HepG2 (cell line): ENCODE results near the gene AP1AR. TPM values are rescaled to one million over a fixed set of nuclear protein-coding genes. Genes with fewer than 3 reads are reported as not detected.

ENCODE experiments used
- ATAC-seq: fragments of 200-7000 bp; cut with Tn5 transposase; 3 replicates; pipeline ENCODE4 v1.9.1; 2020; ENCODE audit warnings: mild to moderate bottlenecking, moderate library complexity
- BruUV-seq: library from RNA; stranded (reverse); fragments of 400-500 nt; replicated peaks from 2 replicates; lab custom pipeline; 2021; lab: Mats Ljungman, UMichigan
- CTCF ChIA-PET: fragments of 300-600 bp; formaldehyde crosslinking; extraction: SDS; loops from one replicate; lab custom pipeline; 2021; ENCODE audit warnings: low total read pairs, inconsistent platforms, low intra/inter-chr PET ratio; lab: Yijun Ruan, JAX
- POLR2A ChIA-PET: fragments of 350-600 bp; sonication (Branson Sonifier 250); formaldehyde crosslinking; loops from one replicate; lab custom pipeline; 2020; ENCODE audit warnings: antibody characterized with exemption, inconsistent platforms; lab: Yijun Ruan, JAX
- DNase-seq: peaks from one replicate; pipeline ENCODE4 v3.0.0-alpha.2; 2015; ENCODE audit warnings: low spot score
- FAIRE-seq: peaks from 3 replicates; lab custom pipeline; 2011; peaks lifted over from hg19 to GRCh38; lab: Jason Lieb, UNC
- H2AFZ ChIP-seq: one replicate; pipeline ENCODE4 v1.6.1; 2011; ENCODE audit warnings: low read length, inconsistent platforms
- H3K27ac ChIP-seq: fragments of 300-600 bp; 3 replicates; pipeline ENCODE4 v1.8.0; 2011; ENCODE audit warnings: mixed run types, mild to moderate bottlenecking, mixed read lengths, low read length, inconsistent platforms; ENCODE audit not compliant: insufficient read depth; ENCODE audit errors: extremely low read length
- H3K27me3 ChIP-seq, 2 experiments: fragments of 200-600 bp in 1 of 2; 2 replicates in 1 of 2; 3 replicates in 1 of 2; pipeline versions ENCODE4 v1.6.0 to v1.8.0; 2011; ENCODE audit warnings: low read length in 2 of 2, mild to moderate bottlenecking in 2 of 2, moderate library complexity in 2 of 2, inconsistent platforms in 1 of 2; ENCODE audit not compliant: insufficient read depth in 2 of 2, control insufficient read depth in 1 of 2
- H3K36me3 ChIP-seq, 2 experiments: fragments of 200-600 bp in 1 of 2; replicated peaks in 1 of 2; 2 replicates in 1 of 2; 3 replicates in 1 of 2; pipeline versions ENCODE4 v1.5.1 to v1.8.0; 2011; ENCODE audit warnings: low read length in 2 of 2, inconsistent platforms in 1 of 2; ENCODE audit not compliant: insufficient read depth in 2 of 2, control insufficient read depth in 1 of 2
- H3K4me1 ChIP-seq: 2 replicates; pipeline ENCODE4 v1.5.1; 2012; ENCODE audit warnings: low read length, inconsistent platforms; ENCODE audit not compliant: insufficient read depth
- H3K4me2 ChIP-seq: 2 replicates; pipeline ENCODE4 v1.6.0; 2011; ENCODE audit warnings: low read depth, low read length, inconsistent platforms
- H3K4me3 ChIP-seq, 3 experiments: fragments of 200-600 bp in 1 of 3; sonication (generic), shearing (Covaris generic) in 1 of 3; replicated peaks in 1 of 3; 2 replicates each; pipeline ENCODE4 v1.5.1; 2011 to 2016; ENCODE audit warnings: low read length in 3 of 3, inconsistent platforms in 2 of 3, low read depth in 2 of 3, mild to moderate bottlenecking in 2 of 3, control low read depth in 1 of 3, mixed read lengths in 1 of 3; ENCODE audit not compliant: insufficient read depth in 1 of 3
- H3K79me2 ChIP-seq: one replicate; pipeline ENCODE4 v1.6.1; 2011; ENCODE audit warnings: low read length, inconsistent platforms; ENCODE audit not compliant: insufficient read depth
- H3K9ac ChIP-seq: 2 replicates; pipeline ENCODE4 v1.6.0; 2011; ENCODE audit warnings: mild to moderate bottlenecking, low read depth, low read length, inconsistent platforms; ENCODE audit not compliant: insufficient read depth
- H3K9me3 ChIP-seq: 2 replicates; pipeline ENCODE4 v1.5.1; 2012; ENCODE audit warnings: mild to moderate bottlenecking, low read length
- H4K20me1 ChIP-seq: 2 replicates; pipeline ENCODE4 v1.6.0; 2011; ENCODE audit warnings: inconsistent platforms, mild to moderate bottlenecking, low read length, moderate library complexity; ENCODE audit not compliant: insufficient read depth
- GZF1 ChIP-seq: sonication (generic); formaldehyde crosslinking; IDR thresholded peaks from 2 replicates; pipeline ENCODE4 v1.5.1; 2020; ENCODE audit warnings: mild to moderate bottlenecking, missing genetic modification reagents
- HNF4A ChIP-seq: sonication (generic); formaldehyde crosslinking; IDR thresholded peaks from 2 replicates; pipeline ENCODE4 v1.4.0; 2020; ENCODE audit warnings: missing genetic modification reagents
- JUNB ChIP-seq: sonication (generic); formaldehyde crosslinking; IDR thresholded peaks from 2 replicates; pipeline ENCODE4 v1.8.0; 2022; ENCODE audit warnings: missing genetic modification reagents, mild to moderate bottlenecking, borderline replicate concordance
- MBNL3 ChIP-seq: fragments of 250-450 bp; sonication (Bioruptor Pico); conservative IDR thresholded peaks from 2 replicates; pipeline ENCODE4 v1.8.0; 2022; ENCODE audit warnings: mild to moderate bottlenecking, inconsistent platforms
- MLLT10 ChIP-seq: sonication (generic); formaldehyde crosslinking; IDR thresholded peaks from 2 replicates; pipeline ENCODE4 v1.4.0; 2020; ENCODE audit warnings: missing genetic modification reagents
- NFE2 ChIP-seq: sonication (generic); formaldehyde crosslinking; IDR thresholded peaks from 2 replicates; pipeline ENCODE4 v1.4.0; 2020; ENCODE audit warnings: missing genetic modification reagents
- PAF1 ChIP-seq: IDR thresholded peaks from 2 replicates; pipeline ENCODE4 v1.6.1; 2016; ENCODE audit warnings: missing genetic modification reagents, missing compliant biosample characterization
- SNRNP70 ChIP-seq: fragments of 200-400 bp; formaldehyde crosslinking; IDR thresholded peaks from 2 replicates; pipeline ENCODE4 v1.6.1; 2017; ENCODE audit warnings: mild to moderate bottlenecking, low read depth, low read length, moderate library complexity
- XBP1 ChIP-seq: sonication (generic); formaldehyde crosslinking; IDR thresholded peaks from 2 replicates; pipeline ENCODE4 v1.5.0; 2020; ENCODE audit warnings: missing genetic modification reagents
- ZFP82 ChIP-seq: sonication (generic); formaldehyde crosslinking; IDR thresholded peaks from 2 replicates; pipeline ENCODE4 v1.5.1; 2020; ENCODE audit warnings: mild to moderate bottlenecking, missing genetic modification reagents, borderline replicate concordance
- ZNF674 ChIP-seq: sonication (generic); formaldehyde crosslinking; IDR thresholded peaks from 2 replicates; pipeline ENCODE4 v1.5.0; 2020; ENCODE audit warnings: low read depth, mild to moderate bottlenecking, missing genetic modification reagents
- ZNF83 ChIP-seq: sonication (generic); formaldehyde crosslinking; IDR thresholded peaks from 2 replicates; pipeline ENCODE4 v1.4.0; 2020; ENCODE audit warnings: missing genetic modification reagents, mild to moderate bottlenecking, borderline replicate concordance
- WGBS: methylation state at CpG from one replicate; pipeline ENCODE4 v1.1.6; 2017; ENCODE audit warnings: low lambda C conversion rate; 5-methylcytosine and 5-hydroxymethylcytosine counted together
- in situ Hi-C: cut with HindIII; loops from 2 replicates; pipeline ENCODE4 v1.10.0; 2017; ENCODE audit warnings: low pct_unique_long_range_greater_than_20kb; ENCODE audit not compliant: extremely low pct_ligation_motif_present
- intact Hi-C: fragments of 100-400 bp; cut with micrococcal nuclease; formaldehyde crosslinking; loops from one replicate; pipeline ENCODE4 v1.10.0; 2022; ENCODE audit not compliant: unreplicated experiment
- polyA plus RNA-seq, 8 experiments: library from polyadenylated mRNA; depleted of rRNA in 3 of 8; stranded (reverse) in 7 of 8; unstranded in 1 of 8; fragments of >200 nt; fragmentation: Illumina TruSeq in 4 of 8; extraction: Trizol in 4 of 8; gene quantifications; 2 replicates each; pipeline versions ENCODE4 v1.2.1 to v1.2.3, GENCODE V29; 2011 to 2016; ENCODE audit warnings: low read depth in 4 of 8, missing spikeins in 1 of 8, mixed read lengths in 1 of 8; ENCODE audit not compliant: insufficient read depth in 1 of 8
- total RNA-seq, 5 experiments: library from RNA; depleted of rRNA; stranded (reverse); fragments of >200 nt; fragmentation: Illumina TruSeq; extraction: Trizol; gene quantifications; 2 replicates each; pipeline ENCODE4 v1.2.3, GENCODE V29; 2016; ENCODE audit warnings: low read depth in 1 of 5
- TF ChIP-seq, protein P1 (sequence below): sonication (generic); formaldehyde crosslinking; IDR thresholded peaks from 2 replicates; pipeline ENCODE4 v1.5.0; 2020; ENCODE audit warnings: mild to moderate bottlenecking, missing genetic modification reagents
- TF ChIP-seq, protein P2 (sequence below): sonication (generic); formaldehyde crosslinking; IDR thresholded peaks from 2 replicates; pipeline ENCODE4 v1.4.0; 2020; ENCODE audit warnings: missing genetic modification reagents, borderline replicate concordance
- TF ChIP-seq, protein P3 (sequence below): fragments of 450-650 bp; IDR thresholded peaks from 2 replicates; pipeline ENCODE4 v1.6.1; 2016

AP1AR gene
- total and polyA plus RNA-seq, 2 of the 13 experiments (the other 11 are each of a cell fraction or from before 2014, with no cell fraction given), result 24.9 to 39.9 TPM

DNA sequence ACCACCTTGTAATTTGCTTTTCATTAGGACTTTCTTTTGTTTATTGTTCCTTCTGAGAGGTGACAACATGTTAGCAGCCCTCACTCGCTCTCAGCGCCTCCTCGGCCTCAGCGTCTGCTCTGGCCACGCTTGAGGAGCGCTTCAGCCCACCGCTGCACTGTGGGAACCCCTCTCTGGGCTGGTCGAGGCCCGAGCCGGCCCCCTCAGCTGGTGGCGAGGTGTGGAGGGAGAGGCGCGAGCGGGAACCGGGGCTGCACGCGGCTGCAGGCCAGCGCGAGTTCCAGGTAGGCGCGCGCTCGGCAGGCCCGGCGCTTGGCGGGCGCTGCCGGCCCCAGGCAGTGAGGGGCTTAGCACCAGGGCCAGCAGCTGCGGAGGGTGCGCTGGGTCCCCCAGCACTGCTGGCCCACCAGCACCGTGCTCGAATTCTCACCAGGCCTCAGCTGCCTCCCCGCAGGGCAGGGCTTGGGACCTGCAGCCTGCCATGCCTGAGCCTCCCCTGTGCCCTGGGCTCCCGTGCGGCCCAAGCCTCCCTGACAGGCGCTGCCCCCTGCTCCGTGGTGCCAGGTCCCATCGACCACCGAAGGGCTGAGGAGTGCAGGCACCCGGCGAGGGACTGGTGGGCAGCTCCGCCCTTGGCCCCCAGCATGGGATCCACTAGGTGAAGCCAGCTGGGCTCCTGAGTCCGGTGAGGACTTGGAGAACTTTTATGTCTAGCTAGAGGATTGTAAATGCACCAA, 9.2 kb upstream of the AP1AR start:
- no peak for ATAC-seq
- no peaks in the 10 kb centered on the region for H3K9me3 ChIP-seq
- POLR2A ChIA-PET, result interaction anchor here (1.1 kb wide), 1 partner anchor 10 kb away, joined by 7 read pairs; the partner anchor contains the start of gene AP1AR
- peaks cover 14% of the 10 kb centered on the region for H3K4me1 ChIP-seq
- no peaks in the 10 kb centered on the region for H4K20me1 ChIP-seq
- BruUV-seq, result no TSS peak
- no peak overlapping the region for H3K27ac ChIP-seq
- no peaks in the 10 kb centered on the region for H3K36me3 ChIP-seq
- 88% methylated on average over 18 of the region's 43 CpGs for WGBS
- in situ Hi-C loops (no loop called here), intact Hi-C loops (no loop called here)
- H3K4me2 ChIP-seq, result no peak overlapping the region
- CTCF ChIA-PET, result no interaction called here
- no peak for FAIRE-seq
- no peak for DNase-seq
- H3K9ac ChIP-seq, result no peak overlapping the region
- no peaks in the 10 kb centered on the region for H3K27me3 ChIP-seq
- no peak overlapping the region for H2AFZ ChIP-seq
- H3K79me2 ChIP-seq, result no peaks in the 10 kb centered on the region
- no peak overlapping the region for H3K4me3 ChIP-seq
- TF ChIP-seq GZF1, result no peak
- no peak for TF ChIP-seq ZNF83
- TF ChIP-seq ZNF674, result no peak
- no peak for TF ChIP-seq MLLT10
- no peak for TF ChIP-seq HNF4A (CRISPR knock-in tag)
- TF ChIP-seq, protein P1, sequence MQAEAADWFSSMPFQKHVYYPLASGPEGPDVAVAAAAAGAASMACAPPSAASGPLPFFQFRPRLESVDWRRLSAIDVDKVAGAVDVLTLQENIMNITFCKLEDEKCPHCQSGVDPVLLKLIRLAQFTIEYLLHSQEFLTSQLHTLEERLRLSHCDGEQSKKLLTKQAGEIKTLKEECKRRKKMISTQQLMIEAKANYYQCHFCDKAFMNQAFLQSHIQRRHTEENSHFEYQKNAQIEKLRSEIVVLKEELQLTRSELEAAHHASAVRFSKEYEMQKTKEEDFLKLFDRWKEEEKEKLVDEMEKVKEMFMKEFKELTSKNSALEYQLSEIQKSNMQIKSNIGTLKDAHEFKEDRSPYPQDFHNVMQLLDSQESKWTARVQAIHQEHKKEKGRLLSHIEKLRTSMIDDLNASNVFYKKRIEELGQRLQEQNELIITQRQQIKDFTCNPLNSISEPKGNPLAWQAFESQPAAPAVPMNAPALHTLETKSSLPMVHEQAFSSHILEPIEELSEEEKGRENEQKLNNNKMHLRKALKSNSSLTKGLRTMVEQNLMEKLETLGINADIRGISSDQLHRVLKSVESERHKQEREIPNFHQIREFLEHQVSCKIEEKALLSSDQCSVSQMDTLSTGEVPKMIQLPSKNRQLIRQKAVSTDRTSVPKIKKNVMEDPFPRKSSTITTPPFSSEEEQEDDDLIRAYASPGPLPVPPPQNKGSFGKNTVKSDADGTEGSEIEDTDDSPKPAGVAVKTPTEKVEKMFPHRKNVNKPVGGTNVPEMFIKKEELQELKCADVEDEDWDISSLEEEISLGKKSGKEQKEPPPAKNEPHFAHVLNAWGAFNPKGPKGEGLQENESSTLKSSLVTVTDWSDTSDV (CRISPR knock-in tag), result no peak
- TF ChIP-seq NFE2, result no peak
- no peak for TF ChIP-seq XBP1 (CRISPR knock-in tag)
- TF ChIP-seq, protein P2, sequence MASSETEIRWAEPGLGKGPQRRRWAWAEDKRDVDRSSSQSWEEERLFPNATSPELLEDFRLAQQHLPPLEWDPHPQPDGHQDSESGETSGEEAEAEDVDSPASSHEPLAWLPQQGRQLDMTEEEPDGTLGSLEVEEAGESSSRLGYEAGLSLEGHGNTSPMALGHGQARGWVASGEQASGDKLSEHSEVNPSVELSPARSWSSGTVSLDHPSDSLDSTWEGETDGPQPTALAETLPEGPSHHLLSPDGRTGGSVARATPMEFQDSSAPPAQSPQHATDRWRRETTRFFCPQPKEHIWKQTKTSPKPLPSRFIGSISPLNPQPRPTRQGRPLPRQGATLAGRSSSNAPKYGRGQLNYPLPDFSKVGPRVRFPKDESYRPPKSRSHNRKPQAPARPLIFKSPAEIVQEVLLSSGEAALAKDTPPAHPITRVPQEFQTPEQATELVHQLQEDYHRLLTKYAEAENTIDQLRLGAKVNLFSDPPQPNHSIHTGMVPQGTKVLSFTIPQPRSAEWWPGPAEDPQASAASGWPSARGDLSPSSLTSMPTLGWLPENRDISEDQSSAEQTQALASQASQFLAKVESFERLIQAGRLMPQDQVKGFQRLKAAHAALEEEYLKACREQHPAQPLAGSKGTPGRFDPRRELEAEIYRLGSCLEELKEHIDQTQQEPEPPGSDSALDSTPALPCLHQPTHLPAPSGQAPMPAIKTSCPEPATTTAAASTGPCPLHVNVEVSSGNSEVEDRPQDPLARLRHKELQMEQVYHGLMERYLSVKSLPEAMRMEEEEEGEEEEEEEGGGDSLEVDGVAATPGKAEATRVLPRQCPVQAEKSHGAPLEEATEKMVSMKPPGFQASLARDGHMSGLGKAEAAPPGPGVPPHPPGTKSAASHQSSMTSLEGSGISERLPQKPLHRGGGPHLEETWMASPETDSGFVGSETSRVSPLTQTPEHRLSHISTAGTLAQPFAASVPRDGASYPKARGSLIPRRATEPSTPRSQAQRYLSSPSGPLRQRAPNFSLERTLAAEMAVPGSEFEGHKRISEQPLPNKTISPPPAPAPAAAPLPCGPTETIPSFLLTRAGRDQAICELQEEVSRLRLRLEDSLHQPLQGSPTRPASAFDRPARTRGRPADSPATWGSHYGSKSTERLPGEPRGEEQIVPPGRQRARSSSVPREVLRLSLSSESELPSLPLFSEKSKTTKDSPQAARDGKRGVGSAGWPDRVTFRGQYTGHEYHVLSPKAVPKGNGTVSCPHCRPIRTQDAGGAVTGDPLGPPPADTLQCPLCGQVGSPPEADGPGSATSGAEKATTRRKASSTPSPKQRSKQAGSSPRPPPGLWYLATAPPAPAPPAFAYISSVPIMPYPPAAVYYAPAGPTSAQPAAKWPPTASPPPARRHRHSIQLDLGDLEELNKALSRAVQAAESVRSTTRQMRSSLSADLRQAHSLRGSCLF (CRISPR knock-in tag), result no peak
- no peak for TF ChIP-seq SNRNP70
- no peak for TF ChIP-seq MBNL3 (CRISPR knock-in tag)
- TF ChIP-seq, protein P3, sequence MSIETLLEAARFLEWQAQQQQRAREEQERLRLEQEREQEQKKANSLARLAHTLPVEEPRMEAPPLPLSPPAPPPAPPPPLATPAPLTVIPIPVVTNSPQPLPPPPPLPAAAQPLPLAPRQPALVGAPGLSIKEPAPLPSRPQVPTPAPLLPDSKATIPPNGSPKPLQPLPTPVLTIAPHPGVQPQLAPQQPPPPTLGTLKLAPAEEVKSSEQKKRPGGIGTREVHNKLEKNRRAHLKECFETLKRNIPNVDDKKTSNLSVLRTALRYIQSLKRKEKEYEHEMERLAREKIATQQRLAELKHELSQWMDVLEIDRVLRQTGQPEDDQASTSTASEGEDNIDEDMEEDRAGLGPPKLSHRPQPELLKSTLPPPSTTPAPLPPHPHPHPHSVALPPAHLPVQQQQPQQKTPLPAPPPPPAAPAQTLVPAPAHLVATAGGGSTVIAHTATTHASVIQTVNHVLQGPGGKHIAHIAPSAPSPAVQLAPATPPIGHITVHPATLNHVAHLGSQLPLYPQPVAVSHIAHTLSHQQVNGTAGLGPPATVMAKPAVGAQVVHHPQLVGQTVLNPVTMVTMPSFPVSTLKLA, result no peak
- TF ChIP-seq JUNB (CRISPR knock-in tag), result no peak
- TF ChIP-seq PAF1 (CRISPR knock-in tag), result no peak
- TF ChIP-seq ZFP82 (CRISPR knock-in tag), result no peak
